Smooth muscle cell (in vitro differentiated cells): ENCODE data around the gene PRC1. TPM values are rescaled to one million over a fixed set of nuclear protein-coding genes. Genes with fewer than 3 reads are reported as not detected.
A peak's percentile ranks its signal among the peaks of the same experiment; 100 is the strongest.

Experiments used
- DNase-seq: peaks from one replicate; lab custom pipeline; 2025; ENCODE audit not compliant: unreplicated experiment; lab: John Stamatoyannopoulos, UW
- H2AFZ ChIP-seq: fragments of 200-600 bp; sonication (generic); 2 replicates; pipeline ENCODE4 v1.6.0; 2016; ENCODE audit warnings: antibody characterized with exemption, low read depth, mild to moderate bottlenecking
- H3F3A ChIP-seq: fragments of 200-600 bp; sonication (generic); 2 replicates; pipeline ENCODE4 v1.6.0; 2017; ENCODE audit warnings: antibody characterized with exemption, low read depth
- H3K27ac ChIP-seq: fragments of 200-600 bp; sonication (generic); 2 replicates; pipeline ENCODE4 v1.5.1; 2016; ENCODE audit warnings: low read depth, mild to moderate bottlenecking
- H3K27me3 ChIP-seq: fragments of 200-600 bp; sonication (generic); 2 replicates; pipeline ENCODE4 v1.6.1; 2016; ENCODE audit warnings: low read depth, mild to moderate bottlenecking
- H3K36me3 ChIP-seq: fragments of 200-600 bp; sonication (generic); 2 replicates; pipeline ENCODE4 v1.5.1; 2016; ENCODE audit warnings: low read depth
- H3K4me1 ChIP-seq: fragments of 200-600 bp; sonication (generic); 2 replicates; pipeline ENCODE4 v1.5.1; 2016; ENCODE audit warnings: low read depth
- H3K4me2 ChIP-seq: fragments of 200-600 bp; sonication (generic); 2 replicates; pipeline ENCODE4 v1.6.0; 2016; ENCODE audit warnings: mild to moderate bottlenecking
- H3K4me3 ChIP-seq: fragments of 200-600 bp; sonication (generic); 2 replicates; pipeline ENCODE4 v1.5.1; 2016; ENCODE audit warnings: mild to moderate bottlenecking
- H3K79me2 ChIP-seq: fragments of 200-600 bp; sonication (generic); 2 replicates; pipeline ENCODE4 v1.6.0; 2016; ENCODE audit warnings: low read depth, mild to moderate bottlenecking
- H3K9ac ChIP-seq: fragments of 200-600 bp; sonication (generic); 2 replicates; pipeline ENCODE4 v1.6.0; 2016; ENCODE audit warnings: low read depth
- H3K9me3 ChIP-seq: fragments of 200-600 bp; sonication (generic); replicated peaks from 2 replicates; pipeline ENCODE4 v1.5.1; 2016; ENCODE audit warnings: low read depth
- H4K20me1 ChIP-seq: fragments of 200-600 bp; sonication (generic); 2 replicates; pipeline ENCODE4 v1.6.0; 2016; ENCODE audit warnings: low read depth
- WGBS: methylation state at CpG from one replicate; pipeline ENCODE4 v1.1.7; 2016; ENCODE audit warnings: low lambda C conversion rate; 5-methylcytosine and 5-hydroxymethylcytosine counted together
- polyA plus RNA-seq: library from polyadenylated mRNA; unstranded; fragments of >200 nt; fragmentation: Nextera tagmentation; extraction: Ambion mirVana; gene quantifications from 2 replicates; pipeline ENCODE4 v1.2.1, GENCODE V29; 2016
- total RNA-seq: library from RNA; depleted of rRNA; stranded (reverse); fragments of >200 nt; gene quantifications from 2 replicates; pipeline ENCODE4 v1.2.3, GENCODE V29; 2014
- TF ChIP-seq, protein P1 (sequence below): fragments of 200-600 bp; sonication (generic); IDR thresholded peaks from 2 replicates; pipeline ENCODE4 v1.5.1; 2017; ENCODE audit warnings: borderline replicate concordance, mild to moderate bottlenecking, antibody characterized with exemption; ENCODE audit not compliant: insufficient read depth, poor library complexity, severe bottlenecking

The PRC1 gene
- total and polyA plus RNA-seq, 2 experiments from 2014 or later, result 20.4 to 32.3 TPM

DNA sequence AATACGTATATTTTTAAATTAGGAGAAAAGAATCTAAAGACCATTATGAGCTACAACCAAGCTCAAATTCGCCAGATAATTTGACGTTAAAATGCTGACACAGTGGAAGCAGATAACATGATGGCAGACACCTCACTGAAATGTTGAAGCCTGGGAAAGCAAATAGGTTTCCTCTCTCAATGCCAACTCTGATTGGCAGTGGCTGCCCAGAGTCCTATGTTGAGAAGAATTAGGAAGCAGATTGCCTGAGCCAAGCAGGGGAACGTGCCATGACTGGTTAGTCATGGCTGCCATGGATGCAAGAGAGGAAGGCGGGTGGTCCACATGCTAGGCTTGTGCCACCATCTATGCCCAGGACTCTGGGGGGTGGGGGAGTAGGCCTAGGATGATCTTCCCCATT is 56.1 kb downstream of the PRC1 start:
- Histone ChIP-seq H3K79me2 (peaks cover 12% of the 10 kb centered on the region), H3K9ac (no peak overlapping the region), H3F3A (no peaks in the 10 kb centered on the region), H3K4me3 (no peak overlapping the region), H3K27me3 (no peaks in the 10 kb centered on the region), H3K4me1 (peaks cover 6% of the 10 kb centered on the region), H2AFZ (no peak overlapping the region), H3K36me3 (peaks cover 5% of the 10 kb centered on the region), H3K27ac (no peak overlapping the region), H3K4me2 (no peak overlapping the region), H4K20me1 (peaks cover 5% of the 10 kb centered on the region), H3K9me3 (no peaks in the 10 kb centered on the region)
- 96% methylated on average over 5 of the region's 5 CpGs for WGBS
- DNase-seq, result no peak
- TF ChIP-seq, protein P1, sequence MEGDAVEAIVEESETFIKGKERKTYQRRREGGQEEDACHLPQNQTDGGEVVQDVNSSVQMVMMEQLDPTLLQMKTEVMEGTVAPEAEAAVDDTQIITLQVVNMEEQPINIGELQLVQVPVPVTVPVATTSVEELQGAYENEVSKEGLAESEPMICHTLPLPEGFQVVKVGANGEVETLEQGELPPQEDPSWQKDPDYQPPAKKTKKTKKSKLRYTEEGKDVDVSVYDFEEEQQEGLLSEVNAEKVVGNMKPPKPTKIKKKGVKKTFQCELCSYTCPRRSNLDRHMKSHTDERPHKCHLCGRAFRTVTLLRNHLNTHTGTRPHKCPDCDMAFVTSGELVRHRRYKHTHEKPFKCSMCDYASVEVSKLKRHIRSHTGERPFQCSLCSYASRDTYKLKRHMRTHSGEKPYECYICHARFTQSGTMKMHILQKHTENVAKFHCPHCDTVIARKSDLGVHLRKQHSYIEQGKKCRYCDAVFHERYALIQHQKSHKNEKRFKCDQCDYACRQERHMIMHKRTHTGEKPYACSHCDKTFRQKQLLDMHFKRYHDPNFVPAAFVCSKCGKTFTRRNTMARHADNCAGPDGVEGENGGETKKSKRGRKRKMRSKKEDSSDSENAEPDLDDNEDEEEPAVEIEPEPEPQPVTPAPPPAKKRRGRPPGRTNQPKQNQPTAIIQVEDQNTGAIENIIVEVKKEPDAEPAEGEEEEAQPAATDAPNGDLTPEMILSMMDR, result no peak

DNA sequence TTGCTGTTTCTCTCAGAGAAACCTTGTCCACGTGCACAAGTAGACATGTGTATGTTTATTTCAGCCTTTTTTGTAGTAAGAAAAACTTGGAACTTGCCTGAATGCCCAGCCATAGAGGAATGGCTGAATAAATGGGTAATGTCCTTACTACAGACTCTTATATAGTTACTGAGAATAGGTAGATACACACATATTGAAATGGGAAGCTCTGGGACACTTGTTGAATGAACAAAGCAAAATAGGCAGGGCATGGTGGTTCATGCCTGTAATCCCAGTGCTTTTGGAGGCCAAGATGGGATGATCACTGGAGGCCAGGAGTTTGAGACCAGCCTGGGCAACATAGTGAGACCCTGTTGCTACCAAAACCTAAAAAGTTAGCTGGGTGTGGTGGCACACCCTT is 57.5 kb downstream of the PRC1 start:
- WGBS, result 94% methylated on average over 1 of the region's 1 CpG
- Histone ChIP-seq H3F3A (peaks cover under 1% of the 10 kb centered on the region), H3K4me1 (peaks cover 6% of the 10 kb centered on the region), H3K27ac (no peak overlapping the region), H3K9ac (no peak overlapping the region), H2AFZ (no peak overlapping the region), H3K36me3 (peaks cover 5% of the 10 kb centered on the region), H3K4me2 (peak overlapping the region; percentile 97), H3K27me3 (no peaks in the 10 kb centered on the region), H3K4me3 (no peak overlapping the region), H4K20me1 (peaks cover 5% of the 10 kb centered on the region), H3K9me3 (no peaks in the 10 kb centered on the region), H3K79me2 (peaks cover 12% of the 10 kb centered on the region)
- TF ChIP-seq, protein P1, result no peak
- DNase-seq, result no peak

- WGBS, result 3% methylated on average over 21 of the region's 65 CpGs
- peak within 1 kb of the TSS; percentile 95 for H2AFZ ChIP-seq
- H3K27ac ChIP-seq, result peak within 1 kb of the TSS; percentile 39
- peak within 1 kb of the TSS; percentile 97 for H3K4me2 ChIP-seq
- TF ChIP-seq, protein P1, result no peak
- H3K36me3 ChIP-seq, result no peaks in the 10 kb centered on the region
- H3K9me3 ChIP-seq, result no peaks in the 10 kb centered on the region
- H4K20me1 ChIP-seq, result peaks cover 5% of the 10 kb centered on the region
- peaks cover 12% of the 10 kb centered on the region for H3K79me2 ChIP-seq
- peak within 1 kb of the TSS; percentile 80 for H3K9ac ChIP-seq
- H3K4me3 ChIP-seq, result peak within 1 kb of the TSS; percentile 82
- peak; percentile 85 for DNase-seq
- H3K4me1 ChIP-seq, result peaks cover 6% of the 10 kb centered on the region
- no peaks in the 10 kb centered on the region for H3K27me3 ChIP-seq
- H3F3A ChIP-seq, result peaks cover 4% of the 10 kb centered on the region
These were observed 59.2 kb downstream of the PRC1 start, which contains the start of gene UNC45A for GRCh38 chr15:90934949-90935751. Gene UNC45A (plus strand): TSS chr15:90935285. CDS start chr15:90935325, 40 bp downstream.
